ENCODE measurements around the gene MYL5. TPM values are rescaled to one million over a fixed set of nuclear protein-coding genes. Genes with fewer than 3 reads are reported as not detected.

MYL5 gene
- total and polyA plus RNA-seq, 2 experiments from 2014 or later, result 21.9 to 24.5 TPM

DNA sequence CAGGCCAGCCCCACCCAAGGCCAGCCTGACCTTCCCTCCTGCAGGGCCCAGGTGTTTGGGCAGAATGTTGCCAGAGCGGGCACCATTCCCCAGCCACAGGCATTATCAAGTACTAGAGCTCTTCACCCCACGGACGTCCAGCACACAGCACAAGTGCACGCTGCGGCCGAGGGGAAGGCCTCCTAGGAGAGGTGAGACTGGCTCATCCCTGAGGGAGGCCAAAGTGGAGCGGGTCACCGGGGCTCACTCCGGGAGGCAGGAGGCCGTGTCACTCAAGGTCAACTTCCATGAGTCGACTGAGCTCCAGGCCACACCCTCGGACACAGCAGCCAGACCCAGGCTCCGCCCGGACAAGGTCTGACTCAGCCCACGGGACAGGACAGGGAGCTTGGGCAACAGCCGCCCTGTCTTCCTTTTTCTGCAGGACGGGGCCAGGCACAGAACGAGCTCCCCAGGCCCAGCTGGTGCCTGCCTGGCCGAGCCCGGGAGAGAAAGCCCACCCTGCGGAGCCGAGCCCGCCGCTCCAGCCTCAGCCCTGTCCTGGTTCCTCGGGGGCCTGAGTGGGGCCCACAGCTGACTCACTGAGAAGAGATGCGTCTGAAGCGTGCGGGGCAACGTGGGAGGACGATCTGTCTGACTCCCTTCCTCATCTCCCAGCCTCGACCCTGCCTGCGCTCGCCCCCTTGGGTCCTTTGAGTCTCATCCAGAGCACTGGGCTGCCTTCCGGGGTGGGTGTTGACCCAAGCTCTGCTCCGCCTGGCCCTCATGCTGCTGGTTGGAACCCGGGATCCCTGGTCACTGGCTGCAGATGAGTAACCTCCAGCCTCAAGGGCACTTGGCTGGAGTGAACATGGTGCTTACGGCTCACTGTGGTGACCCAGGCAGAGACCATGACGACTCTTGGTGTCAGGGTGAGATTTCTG, 13.0 kb downstream of the MYL5 start:
- no peaks in the 10 kb centered on the region for H4K20me1 ChIP-seq (ENCODE audit: insufficient read depth)
- H3K4me2 ChIP-seq (ENCODE audit: unreplicated experiment), result peak overlapping the region; percentile 76
- peak overlapping the region; percentile 63 for H2AFZ ChIP-seq
- H3K4me1 ChIP-seq (ENCODE audit: insufficient read depth), result peaks cover 22% of the 10 kb centered on the region
- H3K9me2 ChIP-seq (ENCODE audit: insufficient read depth), result no peaks in the 10 kb centered on the region
- peaks cover 12% of the 10 kb centered on the region; the same call in 1 of the 2 replicates for H3F3A ChIP-seq (ENCODE audit: insufficient read depth)
- no peaks in the 10 kb centered on the region for H3K9me3 ChIP-seq (ENCODE audit: low read depth)
- H3K9ac ChIP-seq, result peak overlapping the region; percentile 76
- H3K79me2 ChIP-seq (ENCODE audit: insufficient read depth), result no peaks in the 10 kb centered on the region
- TF ChIP-seq EZH2phosphoT487 (IDR thresholded peaks at IDR 0.05; ENCODE audit: insufficient read depth, low read depth) (no peak), EZH2 (IDR thresholded peaks at IDR 0.05; ENCODE audit: insufficient read depth, poor library complexity, severe bottlenecking) (no peak)
- DNase-seq, result peak; percentile 98
- in situ Hi-C loops (cut with MboI), result no loop called here
- H3K27ac ChIP-seq, result peak overlapping the region; percentile 96
- 24 to 26% methylated on average over 35 to 38 of the region's 38 CpGs for WGBS, 2 experiments (ENCODE audit: low coverage in 1 of 2, low lambda C conversion rate in 2 of 2, missing lambda C conversion rate in 2 of 2)
- H3K4me3 ChIP-seq, result peak overlapping the region; percentile 66
- H3K27me3 ChIP-seq (replicated peaks; ENCODE audit: insufficient read depth), result no peaks in the 10 kb centered on the region
- H3K36me3 ChIP-seq (ENCODE audit: low read depth), result no peaks in the 10 kb centered on the region

DNA sequence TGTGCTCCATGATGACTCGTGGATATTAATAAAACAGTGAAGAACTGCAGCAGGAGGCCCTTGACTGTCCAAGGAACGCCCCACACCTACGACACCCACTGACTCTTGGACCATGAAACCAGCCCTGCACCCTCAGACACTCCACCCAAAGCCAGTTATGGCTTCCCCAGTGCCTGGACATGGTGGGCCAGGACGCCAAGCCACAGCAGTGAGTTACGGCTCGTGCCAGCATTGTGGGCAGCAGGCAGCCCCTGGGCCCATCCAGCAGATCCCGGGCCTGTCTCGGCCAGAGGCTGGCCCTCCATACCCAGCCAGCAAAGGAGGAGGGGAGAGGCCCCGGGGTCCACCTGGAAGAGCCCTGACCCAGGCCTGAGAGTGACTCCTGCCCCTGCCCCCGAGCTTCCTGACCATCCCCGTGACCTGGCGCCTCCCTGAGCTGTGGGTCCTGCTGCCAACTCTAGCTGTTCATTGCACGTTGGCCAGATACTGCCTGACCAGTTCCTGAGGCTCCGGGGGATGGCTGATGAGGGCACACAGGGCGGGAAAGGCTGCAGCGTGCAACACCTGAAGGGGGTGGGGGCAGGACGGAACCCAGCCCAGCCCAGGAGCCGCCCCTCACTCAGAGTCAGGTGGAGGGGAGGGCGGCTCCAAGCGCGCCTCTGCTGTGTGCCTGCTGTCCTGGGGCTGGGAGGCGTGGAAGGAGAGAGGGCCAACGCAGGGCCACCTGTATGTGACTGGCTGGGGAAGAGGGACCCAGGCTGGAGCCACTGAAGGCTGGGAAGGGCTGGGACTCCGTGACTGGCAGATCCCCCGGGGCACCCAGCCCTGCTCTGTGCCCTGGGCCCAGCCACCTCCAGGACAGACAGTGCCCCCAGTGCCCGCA, 13.9 kb downstream of the MYL5 start:
- Histone ChIP-seq H4K20me1 (ENCODE audit: insufficient read depth) (no peaks in the 10 kb centered on the region), H3K27me3 (replicated peaks; ENCODE audit: insufficient read depth) (no peaks in the 10 kb centered on the region), H3K4me1 (ENCODE audit: insufficient read depth) (peaks cover 22% of the 10 kb centered on the region), H3K27ac (peak overlapping the region; percentile 96), H3F3A (ENCODE audit: insufficient read depth) (peaks cover 12% of the 10 kb centered on the region; the same call in 1 of the 2 replicates), H3K4me2 (ENCODE audit: unreplicated experiment) (peak overlapping the region; percentile 76), H3K9me3 (ENCODE audit: low read depth) (no peaks in the 10 kb centered on the region), H2AFZ (peak overlapping the region; percentile 71), H3K79me2 (ENCODE audit: insufficient read depth) (no peaks in the 10 kb centered on the region), H3K9ac (peak overlapping the region; percentile 76), H3K9me2 (ENCODE audit: insufficient read depth) (no peaks in the 10 kb centered on the region), H3K36me3 (ENCODE audit: low read depth) (no peaks in the 10 kb centered on the region), H3K4me3 (peak overlapping the region; percentile 66)
- TF ChIP-seq EZH2 (IDR thresholded peaks at IDR 0.05; ENCODE audit: insufficient read depth, poor library complexity, severe bottlenecking) (no peak), EZH2phosphoT487 (IDR thresholded peaks at IDR 0.05; ENCODE audit: insufficient read depth, low read depth) (no peak)
- in situ Hi-C loops (cut with MboI), result no loop called here
- WGBS, 2 experiments (ENCODE audit: low coverage in 1 of 2, low lambda C conversion rate in 2 of 2, missing lambda C conversion rate in 2 of 2), result 73 to 77% methylated on average over 24 to 25 of the region's 26 CpGs
- no peak for DNase-seq

DNA sequence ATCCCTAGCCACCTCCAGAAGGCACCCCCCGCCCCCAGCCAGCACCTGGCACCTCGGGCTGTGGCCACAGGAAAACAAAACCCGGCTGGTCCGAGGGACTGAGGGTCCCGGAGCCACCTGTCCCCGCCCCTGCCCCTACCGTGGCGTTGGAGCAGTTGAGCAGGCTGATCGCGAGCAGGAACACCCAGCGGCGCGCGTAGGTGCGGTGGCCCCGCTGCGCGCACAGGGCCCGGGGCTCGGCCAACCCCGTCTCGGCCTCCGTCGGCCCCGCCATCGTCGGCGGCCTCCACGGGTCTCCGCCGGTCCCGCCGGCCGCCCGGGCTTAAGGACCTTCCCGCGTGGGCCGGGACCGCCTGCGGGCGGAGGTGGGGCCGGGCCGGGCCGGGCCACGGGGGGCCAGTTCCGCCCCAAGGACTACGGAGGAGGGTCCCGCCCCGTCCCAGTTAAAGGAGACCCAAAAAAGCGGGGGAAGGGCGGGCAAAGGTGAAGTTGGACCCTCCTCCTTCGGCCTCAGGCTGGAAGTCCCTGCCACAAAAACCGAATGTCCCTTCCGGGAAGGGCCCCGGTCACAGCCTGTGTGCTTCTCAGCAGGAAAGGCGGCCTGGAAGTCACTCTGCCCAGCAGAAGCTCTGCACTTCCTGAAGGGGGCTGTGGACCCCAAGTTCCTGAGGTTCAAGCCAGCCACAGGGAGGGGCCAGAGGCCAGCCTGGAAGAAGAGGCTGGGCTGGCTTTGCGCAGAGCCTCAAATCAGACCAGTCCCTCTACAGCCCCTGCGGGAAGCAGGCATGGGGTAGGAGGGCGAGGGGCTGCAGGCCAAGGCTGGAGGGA, 14.7 kb downstream of the MYL5 start, which contains the start of gene SLC49A3:
SLC49A3 (minus strand) TSS at position 298 of the 828 bp plus-strand sequence; CDS start at position 274, 24 bp downstream.
- Histone ChIP-seq H3K4me2 (ENCODE audit: unreplicated experiment) (peak within 1 kb of the TSS; percentile 76), H3F3A (ENCODE audit: insufficient read depth) (peaks cover 12% of the 10 kb centered on the region; the same call in 1 of the 2 replicates), H3K36me3 (ENCODE audit: low read depth) (no peaks in the 10 kb centered on the region), H3K79me2 (ENCODE audit: insufficient read depth) (no peaks in the 10 kb centered on the region), H3K4me3 (peak within 1 kb of the TSS; percentile 66), H3K9me3 (ENCODE audit: low read depth) (no peaks in the 10 kb centered on the region), H2AFZ (peak within 1 kb of the TSS; percentile 71), H3K4me1 (ENCODE audit: insufficient read depth) (peaks cover 22% of the 10 kb centered on the region), H4K20me1 (ENCODE audit: insufficient read depth) (no peaks in the 10 kb centered on the region), H3K27me3 (replicated peaks; ENCODE audit: insufficient read depth) (no peaks in the 10 kb centered on the region), H3K9me2 (ENCODE audit: insufficient read depth) (no peaks in the 10 kb centered on the region), H3K9ac (peak within 1 kb of the TSS; percentile 76), H3K27ac (peak within 1 kb of the TSS; percentile 96)
- WGBS, 2 experiments (ENCODE audit: low coverage in 1 of 2, low lambda C conversion rate in 2 of 2, missing lambda C conversion rate in 2 of 2), result 19 to 30% methylated on average over 27 to 46 of the region's 59 CpGs
- DNase-seq, result peak; percentile 48
- no peak for TF ChIP-seq EZH2 (IDR thresholded peaks at IDR 0.05; ENCODE audit: insufficient read depth, poor library complexity, severe bottlenecking)
- TF ChIP-seq EZH2phosphoT487 (IDR thresholded peaks at IDR 0.05; ENCODE audit: insufficient read depth, low read depth), result no peak
- in situ Hi-C loops (cut with MboI), result no loop called here
